ENCODE measurements around the gene ACSS2.

Gene ACSS2

GRCh38 chr20:34872622-34873224, 3.7 kb upstream of the ACSS2 start, which contains the start of gene GGT7:
Gene GGT7 (minus strand): TSS chr20:34872856. CDS start chr20:34872815, 41 bp downstream.
- H2AFZ ChIP-seq (ENCODE audit: low read length): peak within 1 kb of the TSS; percentile 55; the same call in 1 of the 2 replicates
- no peaks in the 10 kb centered on the region for H3K36me3 ChIP-seq (ENCODE audit: insufficient read depth, low read length)
- H3K4me1 ChIP-seq (ENCODE audit: insufficient read depth, low read length, severe bottlenecking): peaks cover 31% of the 10 kb centered on the region
- H3K9me3 ChIP-seq (ENCODE audit: low read length): no peaks in the 10 kb centered on the region
- no peaks in the 10 kb centered on the region for H3K79me2 ChIP-seq (ENCODE audit: insufficient read depth, low read length)
- peak within 1 kb of the TSS; percentile 67 for H3K4me2 ChIP-seq (ENCODE audit: low read length)
- no peak within 1 kb of the TSS for H3K27ac ChIP-seq (ENCODE audit: low read depth, low read length, poor library complexity, severe bottlenecking)
- peak within 1 kb of the TSS; percentile 70 for H3K9ac ChIP-seq (ENCODE audit: low read length)
- no peaks in the 10 kb centered on the region for H3F3A ChIP-seq (ENCODE audit: insufficient read depth, low read length)
- no peaks in the 10 kb centered on the region for H4K20me1 ChIP-seq (ENCODE audit: insufficient read depth, low read length)
- H3K4me3 ChIP-seq (ENCODE audit: low read depth, low read length, poor library complexity, severe bottlenecking): peak within 1 kb of the TSS; percentile 63
- TF ChIP-seq EZH2 (IDR thresholded peaks at IDR 0.05; ENCODE audit: borderline replicate concordance, low read length): no peak
- peak; percentile 77 for TF ChIP-seq CTCF (IDR thresholded peaks at IDR 0.05; ENCODE audit: low read length)
- no peaks in the 10 kb centered on the region for H3K27me3 ChIP-seq (ENCODE audit: insufficient read depth, low read length)
- no peaks in the 10 kb centered on the region for H3K9me2 ChIP-seq (ENCODE audit: low read depth, low read length)

- Histone ChIP-seq H3K4me2 (ENCODE audit: low read length) (peak overlapping the region; percentile 67), H3K36me3 (ENCODE audit: insufficient read depth, low read length) (no peaks in the 10 kb centered on the region), H3K27ac (ENCODE audit: low read depth, low read length, poor library complexity, severe bottlenecking) (no peak overlapping the region), H4K20me1 (ENCODE audit: insufficient read depth, low read length) (no peaks in the 10 kb centered on the region), H3K9ac (ENCODE audit: low read length) (peak overlapping the region; percentile 45; the same call in 1 of the 2 replicates), H3K4me1 (ENCODE audit: insufficient read depth, low read length, severe bottlenecking) (peaks cover 31% of the 10 kb centered on the region), H3K9me3 (ENCODE audit: low read length) (no peaks in the 10 kb centered on the region), H3K9me2 (ENCODE audit: low read depth, low read length) (no peaks in the 10 kb centered on the region), H3F3A (ENCODE audit: insufficient read depth, low read length) (no peaks in the 10 kb centered on the region), H3K4me3 (ENCODE audit: low read depth, low read length, poor library complexity, severe bottlenecking) (peak overlapping the region; percentile 63), H3K27me3 (ENCODE audit: insufficient read depth, low read length) (no peaks in the 10 kb centered on the region), H3K79me2 (ENCODE audit: insufficient read depth, low read length) (no peaks in the 10 kb centered on the region), H2AFZ (ENCODE audit: low read length) (no peak overlapping the region)
- TF ChIP-seq EZH2 (IDR thresholded peaks at IDR 0.05; ENCODE audit: borderline replicate concordance, low read length): no peak
- TF ChIP-seq CTCF (IDR thresholded peaks at IDR 0.05; ENCODE audit: low read length): no peak
These were observed 2.8 kb upstream of the ACSS2 start for GRCh38 chr20:34873583-34874093.

GRCh38 chr20:34874094-34874654, 2.2 kb upstream of the ACSS2 start:
- H3K27me3 ChIP-seq (ENCODE audit: insufficient read depth, low read length): no peaks in the 10 kb centered on the region
- H2AFZ ChIP-seq (ENCODE audit: low read length): no peak overlapping the region
- peaks cover 31% of the 10 kb centered on the region for H3K4me1 ChIP-seq (ENCODE audit: insufficient read depth, low read length, severe bottlenecking)
- H3K27ac ChIP-seq (ENCODE audit: low read depth, low read length, poor library complexity, severe bottlenecking): no peak overlapping the region
- no peaks in the 10 kb centered on the region for H3K79me2 ChIP-seq (ENCODE audit: insufficient read depth, low read length)
- no peak overlapping the region for H3K4me3 ChIP-seq (ENCODE audit: low read depth, low read length, poor library complexity, severe bottlenecking)
- TF ChIP-seq CTCF (IDR thresholded peaks at IDR 0.05; ENCODE audit: low read length): peak; percentile 88
- TF ChIP-seq EZH2 (IDR thresholded peaks at IDR 0.05; ENCODE audit: borderline replicate concordance, low read length): no peak
- H3K9me2 ChIP-seq (ENCODE audit: low read depth, low read length): no peaks in the 10 kb centered on the region
- H3K9me3 ChIP-seq (ENCODE audit: low read length): no peaks in the 10 kb centered on the region
- H3K9ac ChIP-seq (ENCODE audit: low read length): no peak overlapping the region
- H4K20me1 ChIP-seq (ENCODE audit: insufficient read depth, low read length): no peaks in the 10 kb centered on the region
- no peaks in the 10 kb centered on the region for H3F3A ChIP-seq (ENCODE audit: insufficient read depth, low read length)
- no peaks in the 10 kb centered on the region for H3K36me3 ChIP-seq (ENCODE audit: insufficient read depth, low read length)
- no peak overlapping the region for H3K4me2 ChIP-seq (ENCODE audit: low read length)
